K562 (cell line): ENCODE measurements around the gene TF. TPM values are rescaled to one million over a fixed set of nuclear protein-coding genes. Genes with fewer than 3 reads are reported as not detected.

ENCODE experiments used
- BMI1 ChIP-seq: fragments of 150-350 bp; IDR thresholded peaks from 2 replicates; pipeline ENCODE4 v1.6.1; 2014; ENCODE audit warnings: low read length
- CBFA2T2 ChIP-seq: fragments of 450-650 bp; conservative IDR thresholded peaks from 2 replicates; pipeline ENCODE4 v1.6.1; 2017; ENCODE audit warnings: mild to moderate bottlenecking
- CTBP1 ChIP-seq: fragments of 450-650 bp; IDR thresholded peaks from 2 replicates; pipeline ENCODE4 v1.6.1; 2016; ENCODE audit warnings: borderline replicate concordance
- DPF2 ChIP-seq: fragments of 450-650 bp; IDR thresholded peaks from 2 replicates; pipeline ENCODE4 v1.6.1; 2016
- EWSR1 ChIP-seq: fragments of 450-650 bp; IDR thresholded peaks from 2 replicates; pipeline ENCODE4 v1.6.1; 2018; ENCODE audit warnings: borderline replicate concordance, mild to moderate bottlenecking, low read depth, moderate library complexity; ENCODE audit not compliant: partially characterized antibody
- FOSL1 ChIP-seq: fragments of 200-800 bp; sonication (Bioruptor generic); conservative IDR thresholded peaks from 2 replicates; pipeline ENCODE4 v1.6.1; 2016; ENCODE audit warnings: missing genetic modification characterization, missing compliant biosample characterization
- GABPB2 ChIP-seq: fragments of 250-450 bp; sonication (Bioruptor Pico); conservative IDR thresholded peaks from 2 replicates; pipeline ENCODE4 v1.5.1; 2021; ENCODE audit warnings: mild to moderate bottlenecking
- HNRNPH1 ChIP-seq: fragments of 200-400 bp; formaldehyde crosslinking; optimal IDR thresholded peaks from 2 replicates; pipeline ENCODE3; 2017; ENCODE audit warnings: low read depth, mild to moderate bottlenecking, low read length, moderate library complexity
- HNRNPK ChIP-seq: fragments of 200-400 bp; formaldehyde crosslinking; IDR thresholded peaks from one replicate; pipeline ENCODE4 v1.6.1; 2018; ENCODE audit warnings: mild to moderate bottlenecking, low read depth, low read length; ENCODE audit not compliant: poor library complexity, severe bottlenecking
- JUNB ChIP-seq: fragments of 450-650 bp; formaldehyde crosslinking; conservative IDR thresholded peaks from 2 replicates; pipeline ENCODE4 v1.4.0; 2020; ENCODE audit warnings: mild to moderate bottlenecking
- PTTG1 ChIP-seq: fragments of 450-650 bp; IDR thresholded peaks from 2 replicates; pipeline ENCODE4 v1.6.1; 2016; ENCODE audit warnings: low read depth, mild to moderate bottlenecking, missing genetic modification characterization, missing compliant biosample characterization
- RBM14 ChIP-seq: fragments of 200-400 bp; formaldehyde crosslinking; IDR thresholded peaks from 2 replicates; pipeline ENCODE4 v1.6.1; 2018; ENCODE audit warnings: low read depth, mild to moderate bottlenecking, low read length, moderate library complexity, borderline replicate concordance; ENCODE audit not compliant: insufficient read depth
- TFAM ChIP-seq: fragments of 250-450 bp; sonication (Bioruptor Pico); conservative IDR thresholded peaks from 2 replicates; pipeline ENCODE4 v1.5.0; 2021; ENCODE audit warnings: mild to moderate bottlenecking, moderate library complexity
- TRIM24 ChIP-seq, 2 experiments: fragments of 450-650 bp; IDR thresholded peaks; 2 replicates each; pipeline ENCODE4 v1.6.1; 2016
- U2AF1 ChIP-seq: fragments of 200-400 bp; formaldehyde crosslinking; optimal IDR thresholded peaks from 2 replicates; pipeline ENCODE3; 2017; ENCODE audit warnings: mild to moderate bottlenecking, low read depth, low read length, moderate library complexity
- ZFP30 ChIP-seq: fragments of 250-450 bp; sonication (Bioruptor Pico); IDR thresholded peaks from 2 replicates; pipeline ENCODE4 v1.8.0; 2022; ENCODE audit warnings: moderate library complexity, mild to moderate bottlenecking, inconsistent platforms, borderline replicate concordance
- ZNF253 ChIP-seq: fragments of 250-450 bp; sonication (Bioruptor Pico); conservative IDR thresholded peaks from 2 replicates; pipeline ENCODE4 v1.6.1; 2021; ENCODE audit warnings: mild to moderate bottlenecking
- ZNF589 ChIP-seq: fragments of 200-800 bp; sonication (Bioruptor generic); IDR thresholded peaks from 2 replicates; pipeline ENCODE4 v1.6.1; 2016; ENCODE audit warnings: low read depth, missing genetic modification characterization, missing compliant biosample characterization
- ZNF668 ChIP-seq: fragments of 250-450 bp; sonication (Bioruptor Pico); IDR thresholded peaks from 2 replicates; pipeline ENCODE4 v1.8.0; 2022; ENCODE audit warnings: mild to moderate bottlenecking, inconsistent platforms
- ZNF780A ChIP-seq: fragments of 250-450 bp; sonication (Bioruptor Pico); IDR thresholded peaks from 2 replicates; pipeline ENCODE4 v1.5.0; 2021; ENCODE audit warnings: mild to moderate bottlenecking
- polyA plus RNA-seq, 8 experiments: library from polyadenylated mRNA; depleted of rRNA in 4 of 8; stranded (reverse) in 5 of 8; unstranded in 3 of 8; fragments of >200 nt; fragmentation: Nextera tagmentation in 2 of 8; fragmentation: Illumina TruSeq in 1 of 8; extraction: Ambion mirVana in 2 of 8; extraction: Trizol in 1 of 8; gene quantifications; 2 replicates each; pipeline versions ENCODE4 v1.2.1 to v1.2.3, GENCODE V29; 2011 to 2014; ENCODE audit warnings: inconsistent platforms in 1 of 8, missing spikeins in 1 of 8
- total RNA-seq, 7 experiments: library from RNA; depleted of rRNA in 6 of 7; stranded (reverse); fragments of >200 nt in 6 of 7; fragmentation: Illumina TruSeq in 2 of 7; extraction: Trizol in 2 of 7; gene quantifications; 2 replicates each; pipeline versions ENCODE4 v1.2.1 to v1.2.3, GENCODE V29; 2011 to 2021; ENCODE audit warnings: low replicate concordance in 1 of 7
- TF ChIP-seq, protein P1 (sequence below), 2 experiments: fragments of 200-800 bp in 1 of 2; sonication (Bioruptor generic) in 1 of 2; sonication (generic) in 1 of 2; formaldehyde crosslinking in 1 of 2; IDR thresholded peaks in 1 of 2; conservative IDR thresholded peaks in 1 of 2; 2 replicates each; pipeline versions ENCODE4 v1.5.0 to v1.6.1; 2016 to 2020; ENCODE audit warnings: missing compliant biosample characterization in 1 of 2, missing genetic modification characterization in 1 of 2, missing genetic modification reagents in 1 of 2
- TF ChIP-seq, protein P2 (sequence below): fragments of 450-650 bp; IDR thresholded peaks from 2 replicates; pipeline ENCODE4 v1.6.1; 2016; ENCODE audit warnings: low read depth, mild to moderate bottlenecking, moderate library complexity
- TF ChIP-seq, protein P3 (sequence below): fragments of 450-650 bp; IDR thresholded peaks from 2 replicates; pipeline ENCODE4 v1.6.1; 2017; ENCODE audit warnings: mild to moderate bottlenecking, moderate library complexity
- TF ChIP-seq, protein P4 (sequence below): fragments of 250-450 bp; sonication (Bioruptor Pico); IDR thresholded peaks from 2 replicates; pipeline ENCODE4 v1.6.1; 2021; ENCODE audit warnings: mild to moderate bottlenecking

The TF gene
- total and polyA plus RNA-seq, 9 of the 15 experiments (the other 6 are each of a cell fraction or from before 2014, with no cell fraction given): 0.09 to 9.2 (median 3.1) TPM

DNA sequence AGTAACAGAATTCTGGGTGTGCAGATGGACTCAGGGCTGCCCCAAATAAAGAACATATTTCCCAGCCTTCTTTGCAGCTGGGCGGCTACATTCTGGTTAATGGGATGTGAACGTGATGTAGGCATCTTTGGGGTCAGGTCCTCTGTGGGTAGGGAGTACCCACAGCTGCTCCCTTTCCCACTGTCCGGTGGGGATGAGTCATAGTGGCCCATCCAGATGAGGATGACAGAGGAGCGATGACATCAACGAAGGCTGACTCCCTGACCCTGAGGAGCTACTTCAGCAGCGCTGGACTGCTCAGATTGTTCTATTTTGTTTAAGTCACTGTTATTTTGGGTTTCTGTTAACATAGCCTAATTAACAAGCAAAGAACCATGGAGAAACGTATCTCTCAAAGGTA, 97.4 kb downstream of the TF start (continued):
- TF ChIP-seq, protein P1, sequence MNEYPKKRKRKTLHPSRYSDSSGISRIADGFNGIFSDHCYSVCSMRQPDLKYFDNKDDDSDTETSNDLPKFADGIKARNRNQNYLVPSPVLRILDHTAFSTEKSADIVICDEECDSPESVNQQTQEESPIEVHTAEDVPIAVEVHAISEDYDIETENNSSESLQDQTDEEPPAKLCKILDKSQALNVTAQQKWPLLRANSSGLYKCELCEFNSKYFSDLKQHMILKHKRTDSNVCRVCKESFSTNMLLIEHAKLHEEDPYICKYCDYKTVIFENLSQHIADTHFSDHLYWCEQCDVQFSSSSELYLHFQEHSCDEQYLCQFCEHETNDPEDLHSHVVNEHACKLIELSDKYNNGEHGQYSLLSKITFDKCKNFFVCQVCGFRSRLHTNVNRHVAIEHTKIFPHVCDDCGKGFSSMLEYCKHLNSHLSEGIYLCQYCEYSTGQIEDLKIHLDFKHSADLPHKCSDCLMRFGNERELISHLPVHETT (CRISPR knock-in tag; conservative IDR thresholded peaks at IDR 0.05 in 1 of 2, IDR thresholded peaks at IDR 0.05 in 1 of 2): no peak
- TF ChIP-seq JUNB (CRISPR knock-in tag) (peak; percentile 77), RBM14 (no peak), TRIM24 (IDR thresholded peaks at IDR 0.05) (peak in 1 of 2 experiments; percentile 17; a peak in 1 of 4 replicates), PTTG1 (no peak), GABPB2 (CRISPR knock-in tag) (no peak), ZNF780A (no peak), ZNF668 (CRISPR knock-in tag) (no peak), BMI1 (no peak), FOSL1 (tag) (peak; percentile 89), HNRNPK (no peak), CTBP1 (peak; percentile 74; the same call in 1 of the 2 replicates), ZNF589 (CRISPR knock-in tag) (no peak), TFAM (CRISPR knock-in tag) (no peak), CBFA2T2 (peak; percentile 29; the same call in 1 of the 2 replicates), ZFP30 (no peak), HNRNPH1 (no peak), EWSR1 (no peak), ZNF253 (CRISPR knock-in tag) (no peak), DPF2 (0 out of 2 replicates have a peak, but pooled peaks have one; percentile 18), U2AF1 (no peak)
- TF ChIP-seq, protein P2, sequence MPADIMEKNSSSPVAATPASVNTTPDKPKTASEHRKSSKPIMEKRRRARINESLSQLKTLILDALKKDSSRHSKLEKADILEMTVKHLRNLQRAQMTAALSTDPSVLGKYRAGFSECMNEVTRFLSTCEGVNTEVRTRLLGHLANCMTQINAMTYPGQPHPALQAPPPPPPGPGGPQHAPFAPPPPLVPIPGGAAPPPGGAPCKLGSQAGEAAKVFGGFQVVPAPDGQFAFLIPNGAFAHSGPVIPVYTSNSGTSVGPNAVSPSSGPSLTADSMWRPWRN: no peak
- TF ChIP-seq, protein P3, sequence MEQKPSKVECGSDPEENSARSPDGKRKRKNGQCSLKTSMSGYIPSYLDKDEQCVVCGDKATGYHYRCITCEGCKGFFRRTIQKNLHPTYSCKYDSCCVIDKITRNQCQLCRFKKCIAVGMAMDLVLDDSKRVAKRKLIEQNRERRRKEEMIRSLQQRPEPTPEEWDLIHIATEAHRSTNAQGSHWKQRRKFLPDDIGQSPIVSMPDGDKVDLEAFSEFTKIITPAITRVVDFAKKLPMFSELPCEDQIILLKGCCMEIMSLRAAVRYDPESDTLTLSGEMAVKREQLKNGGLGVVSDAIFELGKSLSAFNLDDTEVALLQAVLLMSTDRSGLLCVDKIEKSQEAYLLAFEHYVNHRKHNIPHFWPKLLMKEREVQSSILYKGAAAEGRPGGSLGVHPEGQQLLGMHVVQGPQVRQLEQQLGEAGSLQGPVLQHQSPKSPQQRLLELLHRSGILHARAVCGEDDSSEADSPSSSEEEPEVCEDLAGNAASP: no peak
- TF ChIP-seq, protein P4, sequence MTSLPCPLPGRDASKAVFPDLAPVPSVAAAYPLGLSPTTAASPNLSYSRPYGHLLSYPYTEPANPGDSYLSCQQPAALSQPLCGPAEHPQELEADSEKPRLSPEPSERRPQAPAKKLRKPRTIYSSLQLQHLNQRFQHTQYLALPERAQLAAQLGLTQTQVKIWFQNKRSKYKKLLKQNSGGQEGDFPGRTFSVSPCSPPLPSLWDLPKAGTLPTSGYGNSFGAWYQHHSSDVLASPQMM: no peak
